ENCODE measurements around the gene TEX19.

Gene TEX19

GRCh38 chr17:82388223-82388921 is 29.3 kb downstream of the TEX19 start:
- Histone ChIP-seq H3K27me3 (ENCODE audit: insufficient read depth, low read depth) (no peaks in the 10 kb centered on the region), H3K9ac (no peak overlapping the region), H3K4me2 (no peak overlapping the region), H3K36me3 (ENCODE audit: insufficient read depth) (no peaks in the 10 kb centered on the region; the same call in 1 of the 2 replicates), H3K4me1 (ENCODE audit: low read depth, poor library complexity, severe bottlenecking) (peaks cover 18% of the 10 kb centered on the region), H2AFZ (ENCODE audit: low read depth) (no peak overlapping the region), H4K20me1 (ENCODE audit: insufficient read depth) (no peaks in the 10 kb centered on the region), H3K27ac (no peak overlapping the region), H3K4me3 (IDR thresholded peaks at IDR 0.05; ENCODE audit: insufficient read depth, low read depth, low read length) (no peak overlapping the region), H3K79me2 (ENCODE audit: insufficient read depth, low read depth) (no peaks in the 10 kb centered on the region)
- TF ChIP-seq, protein P1, sequence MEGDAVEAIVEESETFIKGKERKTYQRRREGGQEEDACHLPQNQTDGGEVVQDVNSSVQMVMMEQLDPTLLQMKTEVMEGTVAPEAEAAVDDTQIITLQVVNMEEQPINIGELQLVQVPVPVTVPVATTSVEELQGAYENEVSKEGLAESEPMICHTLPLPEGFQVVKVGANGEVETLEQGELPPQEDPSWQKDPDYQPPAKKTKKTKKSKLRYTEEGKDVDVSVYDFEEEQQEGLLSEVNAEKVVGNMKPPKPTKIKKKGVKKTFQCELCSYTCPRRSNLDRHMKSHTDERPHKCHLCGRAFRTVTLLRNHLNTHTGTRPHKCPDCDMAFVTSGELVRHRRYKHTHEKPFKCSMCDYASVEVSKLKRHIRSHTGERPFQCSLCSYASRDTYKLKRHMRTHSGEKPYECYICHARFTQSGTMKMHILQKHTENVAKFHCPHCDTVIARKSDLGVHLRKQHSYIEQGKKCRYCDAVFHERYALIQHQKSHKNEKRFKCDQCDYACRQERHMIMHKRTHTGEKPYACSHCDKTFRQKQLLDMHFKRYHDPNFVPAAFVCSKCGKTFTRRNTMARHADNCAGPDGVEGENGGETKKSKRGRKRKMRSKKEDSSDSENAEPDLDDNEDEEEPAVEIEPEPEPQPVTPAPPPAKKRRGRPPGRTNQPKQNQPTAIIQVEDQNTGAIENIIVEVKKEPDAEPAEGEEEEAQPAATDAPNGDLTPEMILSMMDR (conservative IDR thresholded peaks at IDR 0.05; ENCODE audit: low read depth, low read length), result no peak

DNA sequence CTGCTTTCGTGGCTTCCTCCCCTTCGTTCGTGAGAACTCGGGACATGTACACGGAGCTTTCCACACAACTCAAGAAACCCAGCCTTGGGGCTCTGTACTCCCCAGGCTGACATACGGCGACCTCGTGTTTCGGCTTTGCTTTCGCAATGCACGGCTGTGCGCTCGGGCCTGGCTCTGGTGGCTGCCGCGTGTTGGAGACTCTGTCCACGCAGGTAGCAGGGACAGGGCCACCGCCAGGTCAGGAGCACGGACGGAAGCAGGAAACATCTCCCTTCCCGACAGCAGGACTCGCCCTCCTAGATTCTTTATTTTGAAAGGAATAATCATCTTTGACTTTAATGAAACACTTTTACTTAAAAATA is 29.9 kb downstream of the TEX19 start:
- Histone ChIP-seq H3K4me2 (no peak overlapping the region), H3K9ac (no peak overlapping the region), H4K20me1 (ENCODE audit: insufficient read depth) (no peaks in the 10 kb centered on the region), H3K27me3 (ENCODE audit: insufficient read depth, low read depth) (no peaks in the 10 kb centered on the region), H3K4me1 (ENCODE audit: low read depth, poor library complexity, severe bottlenecking) (peaks cover 18% of the 10 kb centered on the region), H2AFZ (ENCODE audit: low read depth) (no peak overlapping the region), H3K79me2 (ENCODE audit: insufficient read depth, low read depth) (no peaks in the 10 kb centered on the region), H3K36me3 (ENCODE audit: insufficient read depth) (no peaks in the 10 kb centered on the region; the same call in 1 of the 2 replicates), H3K27ac (no peak overlapping the region), H3K4me3 (IDR thresholded peaks at IDR 0.05; ENCODE audit: insufficient read depth, low read depth, low read length) (no peak overlapping the region)
- TF ChIP-seq, protein P1 (conservative IDR thresholded peaks at IDR 0.05; ENCODE audit: low read depth, low read length), result no peak

DNA sequence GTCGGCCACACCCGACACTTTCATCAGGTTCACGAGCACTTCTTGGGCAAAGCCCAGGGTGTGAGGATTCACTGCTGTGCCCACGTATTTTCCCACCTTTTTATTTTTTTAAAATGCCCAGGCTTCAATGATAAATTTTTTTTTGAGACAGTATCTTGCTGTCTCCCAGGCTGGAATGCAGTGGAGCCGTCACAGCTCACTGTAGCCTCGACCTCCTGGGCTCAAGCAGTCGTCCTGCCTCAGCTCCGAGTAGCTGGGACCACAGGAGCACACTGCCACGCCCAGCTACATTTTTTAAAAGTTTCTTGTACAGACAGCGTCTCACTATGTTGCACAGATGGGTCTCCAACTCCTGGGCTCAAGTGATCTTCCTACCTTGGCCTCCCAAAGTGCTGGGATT is 30.3 kb downstream of the TEX19 start:
- H3K36me3 ChIP-seq (ENCODE audit: insufficient read depth), result no peaks in the 10 kb centered on the region; the same call in 1 of the 2 replicates
- no peak overlapping the region for H3K27ac ChIP-seq
- TF ChIP-seq, protein P1 (conservative IDR thresholded peaks at IDR 0.05; ENCODE audit: low read depth, low read length), result no peak
- no peaks in the 10 kb centered on the region for H3K79me2 ChIP-seq (ENCODE audit: insufficient read depth, low read depth)
- no peaks in the 10 kb centered on the region for H3K27me3 ChIP-seq (ENCODE audit: insufficient read depth, low read depth)
- H3K9ac ChIP-seq, result no peak overlapping the region
- H4K20me1 ChIP-seq (ENCODE audit: insufficient read depth), result no peaks in the 10 kb centered on the region
- no peak overlapping the region for H3K4me3 ChIP-seq (IDR thresholded peaks at IDR 0.05; ENCODE audit: insufficient read depth, low read depth, low read length)
- H2AFZ ChIP-seq (ENCODE audit: low read depth), result no peak overlapping the region
- peaks cover 17% of the 10 kb centered on the region for H3K4me1 ChIP-seq (ENCODE audit: low read depth, poor library complexity, severe bottlenecking)
- H3K4me2 ChIP-seq, result no peak overlapping the region

- no peak overlapping the region for H3K9ac ChIP-seq
- H3K79me2 ChIP-seq (ENCODE audit: insufficient read depth, low read depth), result no peaks in the 10 kb centered on the region
- H3K36me3 ChIP-seq (ENCODE audit: insufficient read depth), result no peaks in the 10 kb centered on the region; the same call in 1 of the 2 replicates
- no peaks in the 10 kb centered on the region for H3K27me3 ChIP-seq (ENCODE audit: insufficient read depth, low read depth)
- H2AFZ ChIP-seq (ENCODE audit: low read depth), result no peak overlapping the region
- no peaks in the 10 kb centered on the region for H4K20me1 ChIP-seq (ENCODE audit: insufficient read depth)
- H3K4me3 ChIP-seq (IDR thresholded peaks at IDR 0.05; ENCODE audit: insufficient read depth, low read depth, low read length), result no peak overlapping the region
- TF ChIP-seq, protein P1 (conservative IDR thresholded peaks at IDR 0.05; ENCODE audit: low read depth, low read length), result no peak
- peaks cover 9% of the 10 kb centered on the region for H3K4me1 ChIP-seq (ENCODE audit: low read depth, poor library complexity, severe bottlenecking)
- H3K27ac ChIP-seq, result no peak overlapping the region
- H3K4me2 ChIP-seq, result no peak overlapping the region
Observed at GRCh38 chr17:82390015-82390859, 31.2 kb downstream of the TEX19 start.
